B cell (primary cell): ENCODE measurements around the gene RCC1. TPM values are rescaled to one million over a fixed set of nuclear protein-coding genes. Genes with fewer than 3 reads are reported as not detected.

ENCODE experiments used
- ATAC-seq: fragments of 200-7000 bp; cut with Tn5 transposase; one replicate; pipeline ENCODE4 v1.10.0; 2021; ENCODE audit warnings: low read depth, mild to moderate bottlenecking, moderate number of reproducible peaks, moderate library complexity
- CTCF ChIA-PET: fragments of 350-600 bp; sonication (Branson Sonifier 250); formaldehyde crosslinking; loops from one replicate; lab custom pipeline; 2021; ENCODE audit warnings: antibody characterized with exemption, inconsistent platforms; lab: Charles Lee
- POLR2A ChIA-PET: fragments of 350-600 bp; sonication (Branson Sonifier 250); formaldehyde crosslinking; loops from one replicate; lab custom pipeline; 2021; ENCODE audit warnings: antibody characterized with exemption; lab: Charles Lee
- DNase-seq: peaks from one replicate; pipeline ENCODE4 v3.0.0; 2013
- H2AFZ ChIP-seq: 2 replicates; pipeline ENCODE4 v1.6.1; 2012; ENCODE audit warnings: mild to moderate bottlenecking, low read depth, low read length; ENCODE audit not compliant: insufficient read depth, poor library complexity, severe bottlenecking
- H3K27ac ChIP-seq, 2 donors: 1 replicate in 1 of 2; 2 replicates in 1 of 2; pipeline ENCODE4 v1.5.1; 2012 to 2013; ENCODE audit warnings: low read length in 2 of 2, mild to moderate bottlenecking in 2 of 2, moderate library complexity in 1 of 2
- H3K27me3 ChIP-seq, 4 experiments: fragments of 200-600 bp in 1 of 4; sonication (generic) in 1 of 4; replicated peaks in 1 of 4; 1 replicate in 2 of 4; 2 replicates in 2 of 4; pipeline versions ENCODE4 v1.6.1 to v1.7.0; 2013 to 2016; ENCODE audit warnings: low read length in 3 of 4, mild to moderate bottlenecking in 2 of 4, mixed read lengths in 1 of 4, moderate library complexity in 1 of 4; ENCODE audit not compliant: insufficient read depth in 4 of 4, control insufficient read depth in 3 of 4; ENCODE audit errors: control extremely low read depth in 1 of 4
- H3K36me3 ChIP-seq, 2 experiments: replicated peaks in 1 of 2; 1 replicate in 1 of 2; 2 replicates in 1 of 2; pipeline versions ENCODE4 v1.6.1 to v1.7.1; 2013; ENCODE audit warnings: low read length in 1 of 2; ENCODE audit not compliant: insufficient read depth in 2 of 2, control insufficient read depth in 1 of 2; ENCODE audit errors: control extremely low read depth in 1 of 2, extremely low read depth in 1 of 2
- H3K4me1 ChIP-seq, 2 donors: fragments of 200-600 bp in 1 of 2; sonication (generic) in 1 of 2; 1 replicate in 1 of 2; 2 replicates in 1 of 2; pipeline versions ENCODE4 v1.5.1 to v1.6.1; 2013 to 2017; ENCODE audit warnings: low read length in 2 of 2; ENCODE audit not compliant: control insufficient read depth in 2 of 2, insufficient read depth in 2 of 2
- H3K4me2 ChIP-seq: replicated peaks from 2 replicates; pipeline ENCODE3; 2012; ENCODE audit warnings: mild to moderate bottlenecking, low read depth, low read length; ENCODE audit not compliant: poor library complexity, severe bottlenecking
- H3K4me3 ChIP-seq, 5 experiments: fragments of 200-600 bp in 1 of 5; sonication (generic) in 1 of 5; 1 replicate in 3 of 5; 2 replicates in 2 of 5; pipeline versions ENCODE4 v1.5.1 to v1.7.0; 2011 to 2016; ENCODE audit warnings: low read length in 4 of 5, mild to moderate bottlenecking in 4 of 5, low read depth in 2 of 5, control low read depth in 1 of 5, moderate library complexity in 1 of 5; ENCODE audit not compliant: insufficient read depth in 1 of 5; ENCODE audit errors: control extremely low read depth in 1 of 5, extremely low read depth in 1 of 5
- H3K79me2 ChIP-seq: fragments of 200-600 bp; sonication (generic); one replicate; pipeline ENCODE4 v1.6.0; 2016; ENCODE audit warnings: low read length; ENCODE audit not compliant: control insufficient read depth, insufficient read depth
- H3K9ac ChIP-seq: fragments of 200-600 bp; sonication (generic); 2 replicates; pipeline ENCODE4 v1.6.1; 2017; ENCODE audit warnings: mild to moderate bottlenecking, low read length, moderate library complexity
- H3K9me3 ChIP-seq, 3 donors: one replicate each; pipeline versions ENCODE4 v1.6.1 to v1.7.1; 2013; ENCODE audit warnings: low read length in 2 of 3; ENCODE audit not compliant: control insufficient read depth in 2 of 3, insufficient read depth in 1 of 3; ENCODE audit errors: control extremely low read depth in 1 of 3
- H4K20me1 ChIP-seq: 2 replicates; pipeline ENCODE4 v1.6.0; 2012; ENCODE audit warnings: mild to moderate bottlenecking, low read length; ENCODE audit not compliant: insufficient read depth, control insufficient read depth, poor library complexity, severe bottlenecking
- H3K27ac Mint-ChIP-seq: one replicate; pipeline ENCODE4 v1.8.0; 2021; ENCODE audit warnings: mixed read lengths
- H3K27me3 Mint-ChIP-seq: one replicate; pipeline ENCODE4 v1.8.0; 2021; ENCODE audit warnings: mixed read lengths
- H3K4me1 Mint-ChIP-seq: one replicate; pipeline ENCODE4 v1.8.0; 2021; ENCODE audit warnings: mixed read lengths
- H3K4me3 Mint-ChIP-seq: one replicate; pipeline ENCODE4 v1.8.0; 2021; ENCODE audit warnings: mixed read lengths
- H3K9me3 Mint-ChIP-seq: one replicate; pipeline ENCODE4 v1.8.0; 2022; ENCODE audit warnings: mixed read lengths; ENCODE audit not compliant: insufficient read depth
- CTCF ChIP-seq: fragments of 200-600 bp; IDR thresholded peaks from one replicate; pipeline ENCODE4 v1.8.0; 2022; ENCODE audit warnings: antibody characterized with exemption, mild to moderate bottlenecking
- EZH2 ChIP-seq: IDR thresholded peaks from 2 replicates; pipeline ENCODE4 v1.6.1; 2012; ENCODE audit warnings: borderline replicate concordance, low read depth, mild to moderate bottlenecking, moderate library complexity, low read length; ENCODE audit not compliant: insufficient read depth, poor library complexity, severe bottlenecking
- WGBS: methylation state at CpG from one replicate; pipeline ENCODE4 v1.1.5; 2013; ENCODE audit warnings: missing lambda C conversion rate; ENCODE audit not compliant: insufficient coverage; 5-methylcytosine and 5-hydroxymethylcytosine counted together
- intact Hi-C: fragments of 100-400 bp; cut with micrococcal nuclease; formaldehyde crosslinking; loops from one replicate; pipeline ENCODE4 v1.10.0; 2022
- polyA plus RNA-seq: library from polyadenylated mRNA; depleted of rRNA; stranded (reverse); fragments of >200 nt; gene quantifications from 2 replicates; pipeline ENCODE4 v1.2.3, GENCODE V29; 2012
- total RNA-seq, 2 donors: library from RNA; stranded (reverse); fragments of 120-200 nt in 1 of 2; gene quantifications; 1 replicate in 1 of 2; 2 replicates in 1 of 2; pipeline versions ENCODE4 v1.2.3 to v1.2.4, GENCODE V29; 2013 to 2022

Gene RCC1
- total and polyA plus RNA-seq, 2 donors (not counting 1 experiment from before 2014, with no cell fraction given), result 9.7 to 17.5 TPM

DNA sequence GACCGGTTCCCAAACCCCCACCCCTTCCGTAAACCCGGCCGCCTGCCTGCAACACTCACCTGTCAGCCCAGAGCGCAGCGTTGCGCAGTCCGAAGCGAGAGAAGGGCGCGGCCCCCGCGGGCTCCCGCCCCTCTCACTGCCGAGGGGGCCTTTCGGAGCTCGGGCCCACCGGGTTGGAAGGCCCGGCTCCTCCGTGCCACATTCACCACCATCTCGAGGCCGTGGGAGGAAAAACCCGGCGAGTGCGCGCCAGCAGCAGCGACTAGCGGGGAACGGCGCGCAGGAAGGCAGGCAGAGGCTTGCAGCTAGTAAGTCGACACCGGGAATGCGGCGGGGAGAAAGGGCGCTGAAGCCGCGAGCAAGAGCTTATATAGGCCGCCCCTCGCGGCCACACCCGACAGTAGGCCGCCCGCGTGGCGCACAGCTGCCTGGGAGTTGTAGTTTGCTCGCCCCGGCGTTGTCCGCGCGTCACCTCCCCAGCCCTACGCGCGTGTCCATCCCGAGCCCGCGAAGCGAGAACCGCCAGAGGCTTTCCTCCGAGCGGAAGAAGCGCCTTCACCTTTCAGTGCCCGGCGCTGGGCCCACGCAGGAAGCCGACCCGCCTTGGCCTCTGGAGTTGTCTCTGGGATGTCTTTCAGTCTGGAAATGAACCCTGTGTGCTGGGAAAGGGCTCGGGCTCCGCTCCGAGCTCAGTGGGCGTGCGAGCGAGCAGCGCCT lies 75.8 kb downstream of the RCC1 start:
- CTCF ChIA-PET, result interaction anchor here (0.6 to 2.6 kb wide), 21 partner anchors 18 to 600 kb away, joined by 3 to 23 read pairs (median 4); partner anchors contain the start of genes MED18, RCC1, SRSF4 and TAF12
- H3K4me1 Mint-ChIP-seq, result peaks cover 40% of the 10 kb centered on the region
- H3K4me3 Mint-ChIP-seq, result peak overlapping the region; percentile 96
- TF ChIP-seq EZH2 (no peak), CTCF (peak; percentile 7)
- intact Hi-C loops, result loop anchor here (1.0 to 5.0 kb wide), 10 partner anchors 28 to 333 kb away; partner anchors contain the start of genes RCC1, RNU11, SESN2 and TAF12
- Histone ChIP-seq H3K27me3 (no peaks in the 10 kb centered on the region), H2AFZ (peak overlapping the region; percentile 98), H3K9me3 (no peaks in the 10 kb centered on the region), H3K27ac (peak overlapping the region; percentile 69 to 82), H4K20me1 (peaks cover 40% of the 10 kb centered on the region), H3K79me2 (peaks cover 29% of the 10 kb centered on the region), H3K4me3 (peak overlapping the region; percentile 69 to 99 (median 94)), H3K36me3 (peaks cover 15 to 37% of the 10 kb centered on the region in 2 experiments), H3K4me1 (peaks cover 15 to 35% of the 10 kb centered on the region in 2 donors), H3K4me2 (peak overlapping the region; percentile 97), H3K9ac (peak overlapping the region; percentile 97)
- POLR2A ChIA-PET, result interaction anchor here (0.5 to 4.1 kb wide), 31 partner anchors 8 to 1329 kb away, joined by 3 to 36 read pairs (median 4); partner anchors contain the start of genes GMEB1, MED18, PHACTR4 and RAB42
- ATAC-seq (peak; percentile 92), DNase-seq (peak; percentile 96)
- peak overlapping the region; percentile 95 for H3K27ac Mint-ChIP-seq
- H3K27me3 Mint-ChIP-seq, result no peaks in the 10 kb centered on the region
- under 1% methylated on average over 71 of the region's 75 CpGs for WGBS
- H3K9me3 Mint-ChIP-seq, result no peaks in the 10 kb centered on the region
